ENCODE measurements around the gene CHMP1B.

The CHMP1B gene

GRCh38 chr18:11902522-11903292 lies 51.5 kb downstream of the CHMP1B start:
- no peak overlapping the region for H3K27ac ChIP-seq
- intact Hi-C loops (cut with DNase I; ENCODE audit: low total_unique reads) = loop anchor here (10.0 kb wide), 1 partner anchor 48 kb away; the partner anchor contains the start of gene CHMP1B

More at GRCh38 chr18:11902522-11903292, 51.5 kb downstream of the CHMP1B start:
- no peaks in the 10 kb centered on the region for H3K9me3 ChIP-seq
- TF ChIP-seq, protein P1, sequence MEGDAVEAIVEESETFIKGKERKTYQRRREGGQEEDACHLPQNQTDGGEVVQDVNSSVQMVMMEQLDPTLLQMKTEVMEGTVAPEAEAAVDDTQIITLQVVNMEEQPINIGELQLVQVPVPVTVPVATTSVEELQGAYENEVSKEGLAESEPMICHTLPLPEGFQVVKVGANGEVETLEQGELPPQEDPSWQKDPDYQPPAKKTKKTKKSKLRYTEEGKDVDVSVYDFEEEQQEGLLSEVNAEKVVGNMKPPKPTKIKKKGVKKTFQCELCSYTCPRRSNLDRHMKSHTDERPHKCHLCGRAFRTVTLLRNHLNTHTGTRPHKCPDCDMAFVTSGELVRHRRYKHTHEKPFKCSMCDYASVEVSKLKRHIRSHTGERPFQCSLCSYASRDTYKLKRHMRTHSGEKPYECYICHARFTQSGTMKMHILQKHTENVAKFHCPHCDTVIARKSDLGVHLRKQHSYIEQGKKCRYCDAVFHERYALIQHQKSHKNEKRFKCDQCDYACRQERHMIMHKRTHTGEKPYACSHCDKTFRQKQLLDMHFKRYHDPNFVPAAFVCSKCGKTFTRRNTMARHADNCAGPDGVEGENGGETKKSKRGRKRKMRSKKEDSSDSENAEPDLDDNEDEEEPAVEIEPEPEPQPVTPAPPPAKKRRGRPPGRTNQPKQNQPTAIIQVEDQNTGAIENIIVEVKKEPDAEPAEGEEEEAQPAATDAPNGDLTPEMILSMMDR (IDR thresholded peaks at IDR 0.05) = no peak
- no peaks in the 10 kb centered on the region for H3K27me3 ChIP-seq
- H3K4me1 ChIP-seq = peaks cover 0 to 11% (median 8%) of the 10 kb centered on the region in 4 donors
- H3K4me3 ChIP-seq = no peak overlapping the region
- DNase-seq = no peak
- peaks cover 0 to 51% (median 9%) of the 10 kb centered on the region in 3 donors for H3K36me3 ChIP-seq
